ENCODE data around the gene CDK2AP2. TPM values are rescaled to one million over a fixed set of nuclear protein-coding genes. Genes with fewer than 3 reads are reported as not detected.

Gene CDK2AP2
- polyA plus RNA-seq, 1 of the 3 experiments (the other 2 are of a cell fraction) = 47.9 TPM

DNA sequence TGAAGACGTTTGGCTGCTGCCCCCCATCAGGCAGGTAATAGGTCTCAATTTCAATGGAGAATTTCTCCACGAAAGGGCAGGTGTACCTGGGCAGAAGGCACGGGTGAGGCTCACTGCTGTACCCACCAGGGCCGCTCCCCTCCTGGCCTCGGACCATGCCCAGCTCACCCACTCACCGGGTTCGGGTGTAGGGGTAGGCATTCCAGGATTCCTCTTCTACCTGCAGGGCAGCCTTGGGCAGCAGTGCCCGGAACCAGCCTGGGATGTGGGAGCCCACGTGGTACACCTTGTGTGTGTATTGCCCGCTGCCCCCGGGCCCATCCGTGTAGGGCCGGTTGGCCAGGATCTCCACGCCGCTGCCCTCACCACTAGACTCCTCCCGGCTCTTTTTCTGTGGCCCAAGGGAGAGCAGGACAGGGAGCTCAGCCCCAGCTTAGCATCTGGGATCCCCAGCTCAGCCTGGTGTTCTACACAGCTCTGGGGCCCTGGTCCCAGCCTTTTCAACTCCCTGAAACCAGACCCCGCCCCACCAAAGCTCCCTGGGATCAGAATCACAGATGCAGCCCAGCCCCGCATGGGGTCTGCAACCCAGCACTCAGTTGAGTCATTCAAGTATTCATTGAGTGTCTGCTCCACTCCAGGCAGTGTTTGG is 5.5 kb downstream of the CDK2AP2 start:
- Histone ChIP-seq H3K27ac (ENCODE audit: low read depth in 2 of 2, low read length in 1 of 2) (no peak overlapping the region), H4K20me1 (ENCODE audit: insufficient read depth) (peaks cover 13% of the 10 kb centered on the region), H3F3A (replicated peaks; ENCODE audit: insufficient read depth) (peaks cover 20% of the 10 kb centered on the region), H3K9me3 (no peaks in the 10 kb centered on the region), H2AFZ (ENCODE audit: low read depth) (no peak overlapping the region), H3K79me2 (ENCODE audit: insufficient read depth) (peaks cover 26% of the 10 kb centered on the region), H3K4me1 (ENCODE audit: control insufficient read depth in 1 of 2, insufficient read depth in 2 of 2, low read depth in 1 of 2, low read length in 1 of 2) (peaks cover 10 to 29% of the 10 kb centered on the region in 2 experiments), H3K36me3 (replicated peaks in 1 of 2; ENCODE audit: control insufficient read depth in 1 of 2, insufficient read depth in 2 of 2, low read length in 1 of 2) (peaks cover 10 to 19% of the 10 kb centered on the region in 2 experiments), H3K4me3 (ENCODE audit: low read depth in 2 of 2, low read length in 1 of 2) (no peak overlapping the region), H3K9me2 (no peaks in the 10 kb centered on the region), H3K9ac (no peak overlapping the region), H3K27me3 (ENCODE audit: insufficient read depth) (no peaks in the 10 kb centered on the region), H3K4me2 (no peak overlapping the region)
- POLR2A ChIA-PET = no interaction called here
- CTCF ChIA-PET = interaction anchor here (0.8 to 1.3 kb wide), 5 partner anchors 13 to 231 kb away, joined by 3 to 4 read pairs (median 3); no protein-coding TSS in a partner anchor
- TF ChIP-seq RFX5 (IDR thresholded peaks at IDR 0.05; ENCODE audit: low read length) = no peak
- no peak for TF ChIP-seq FOXM1 (IDR thresholded peaks at IDR 0.05; ENCODE audit: low read depth)
- TF ChIP-seq GATA2 (CRISPR knock-in tag; IDR thresholded peaks at IDR 0.05) = no peak
- TF ChIP-seq TCF12 (IDR thresholded peaks at IDR 0.05) = no peak
- no peak for TF ChIP-seq PBX3 (IDR thresholded peaks at IDR 0.05)
- TF ChIP-seq ELF1 (IDR thresholded peaks at IDR 0.05) = no peak
- DNase-seq = no peak
- 97% methylated on average over 13 of the region's 18 CpGs for WGBS (ENCODE audit: low lambda C conversion rate)

GRCh38 chr11:67501854-67502253 is 6.1 kb downstream of the CDK2AP2 start:
- no peak for TF ChIP-seq GATA2 (CRISPR knock-in tag; IDR thresholded peaks at IDR 0.05)
- TF ChIP-seq MXI1 (IDR thresholded peaks at IDR 0.05; ENCODE audit: low read depth, low read length) = no peak
- no peak for TF ChIP-seq EZH2phosphoT487 (IDR thresholded peaks at IDR 0.05; ENCODE audit: borderline replicate concordance, low read depth)
- TF ChIP-seq, protein P1, sequence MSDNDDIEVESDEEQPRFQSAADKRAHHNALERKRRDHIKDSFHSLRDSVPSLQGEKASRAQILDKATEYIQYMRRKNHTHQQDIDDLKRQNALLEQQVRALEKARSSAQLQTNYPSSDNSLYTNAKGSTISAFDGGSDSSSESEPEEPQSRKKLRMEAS (IDR thresholded peaks at IDR 0.05; ENCODE audit: low read depth) = no peak
- TF ChIP-seq ELF1 (IDR thresholded peaks at IDR 0.05) = no peak
- no peak for TF ChIP-seq ZBTB33 (IDR thresholded peaks at IDR 0.05; ENCODE audit: borderline replicate concordance, low read depth)
- no peak for TF ChIP-seq NRF1 (IDR thresholded peaks at IDR 0.05; ENCODE audit: low read depth, low read length)
- no peak overlapping the region for H2AFZ ChIP-seq (ENCODE audit: low read depth)
- H3K27me3 ChIP-seq (ENCODE audit: insufficient read depth) = no peaks in the 10 kb centered on the region
- H3K9ac ChIP-seq = no peak overlapping the region
- ChIA-PET CTCF (interaction anchor here (0.8 to 1.1 kb wide), 3 partner anchors 12 to 146 kb away, joined by 3 to 4 read pairs (median 3); no protein-coding TSS in a partner anchor), POLR2A (interaction anchor here (0.6 kb wide), 1 partner anchor 25 kb away, joined by 4 read pairs; no protein-coding TSS in a partner anchor)
- no peak overlapping the region for H3K27ac ChIP-seq (ENCODE audit: low read depth in 2 of 2, low read length in 1 of 2)
- peaks cover 7 to 23% of the 10 kb centered on the region in 2 experiments for H3K4me1 ChIP-seq (ENCODE audit: control insufficient read depth in 1 of 2, insufficient read depth in 2 of 2, low read depth in 1 of 2, low read length in 1 of 2)
- H3K79me2 ChIP-seq (ENCODE audit: insufficient read depth) = peaks cover 20% of the 10 kb centered on the region
- no peaks in the 10 kb centered on the region for H3K9me2 ChIP-seq
- DNase-seq = no peak
- 100% methylated on average over 5 of the region's 18 CpGs for WGBS (ENCODE audit: low lambda C conversion rate)
- H4K20me1 ChIP-seq (ENCODE audit: insufficient read depth) = peaks cover 13% of the 10 kb centered on the region
- no peaks in the 10 kb centered on the region for H3K9me3 ChIP-seq
- H3F3A ChIP-seq (replicated peaks; ENCODE audit: insufficient read depth) = peaks cover 16% of the 10 kb centered on the region
- H3K4me3 ChIP-seq (ENCODE audit: low read depth in 2 of 2, low read length in 1 of 2) = no peak overlapping the region
- H3K4me2 ChIP-seq = no peak overlapping the region
- peaks cover 10 to 16% of the 10 kb centered on the region in 2 experiments for H3K36me3 ChIP-seq (replicated peaks in 1 of 2; ENCODE audit: control insufficient read depth in 1 of 2, insufficient read depth in 2 of 2, low read length in 1 of 2)
